Ishikawa (cell line): ENCODE measurements around the gene ISLR.

ENCODE experiments used
- CEBPB ChIP-seq: IDR thresholded peaks from 2 replicates; pipeline ENCODE4 v1.6.1; 2012
- CREB1 ChIP-seq: IDR thresholded peaks from 2 replicates; pipeline ENCODE4 v1.6.1; 2012; ENCODE audit warnings: low read depth
- EGR1 ChIP-seq: IDR thresholded peaks from 2 replicates; pipeline ENCODE4 v1.6.1; 2012
- EP300 ChIP-seq: IDR thresholded peaks from 2 replicates; pipeline ENCODE4 v1.6.1; 2012; ENCODE audit warnings: borderline replicate concordance
- FOXM1 ChIP-seq: IDR thresholded peaks from 2 replicates; pipeline ENCODE4 v1.6.1; 2012; ENCODE audit warnings: low read depth, borderline replicate concordance
- MAX ChIP-seq: IDR thresholded peaks from 2 replicates; pipeline ENCODE4 v1.6.1; 2012
- NFIC ChIP-seq: IDR thresholded peaks from 2 replicates; pipeline ENCODE4 v1.6.1; 2012
- RAD21 ChIP-seq: IDR thresholded peaks from 2 replicates; pipeline ENCODE4 v1.6.1; 2012; ENCODE audit warnings: low read depth
- REST ChIP-seq: IDR thresholded peaks from 2 replicates; pipeline ENCODE4 v1.6.1; 2012; ENCODE audit warnings: low read depth, mild to moderate bottlenecking
- TAF1 ChIP-seq: IDR thresholded peaks from 2 replicates; pipeline ENCODE4 v1.6.1; 2012; ENCODE audit warnings: low read depth, mild to moderate bottlenecking
- TCF12 ChIP-seq: IDR thresholded peaks from 2 replicates; pipeline ENCODE4 v1.6.1; 2012; ENCODE audit warnings: low read depth
- TEAD4 ChIP-seq: IDR thresholded peaks from 2 replicates; pipeline ENCODE4 v1.6.1; 2012
- USF1 ChIP-seq: IDR thresholded peaks from 2 replicates; pipeline ENCODE4 v1.6.1; 2012
- YY1 ChIP-seq: IDR thresholded peaks from 2 replicates; pipeline ENCODE4 v1.6.1; 2012; ENCODE audit warnings: low read depth
- ZBTB7A ChIP-seq: IDR thresholded peaks from 2 replicates; pipeline ENCODE4 v1.6.1; 2012; ENCODE audit warnings: low read depth

ISLR gene

GRCh38 chr15:74136814-74137536, 36.5 kb upstream of the ISLR start:
- TF ChIP-seq RAD21 (no peak), YY1 (no peak), TCF12 (0 out of 2 replicates have a peak, but pooled peaks have one; percentile 5), TAF1 (no peak), MAX (no peak)

GRCh38 chr15:74137537-74137894, 36.0 kb upstream of the ISLR start:
- TF ChIP-seq REST: no peak
- no peak for TF ChIP-seq TAF1
- no peak for TF ChIP-seq EGR1
- no peak for TF ChIP-seq FOXM1
- TF ChIP-seq ZBTB7A: no peak
- no peak for TF ChIP-seq CREB1
- TF ChIP-seq EP300: no peak
- no peak for TF ChIP-seq RAD21
- TF ChIP-seq NFIC: no peak
- TF ChIP-seq YY1: no peak
- TF ChIP-seq MAX: no peak
- no peak for TF ChIP-seq TCF12
- no peak for TF ChIP-seq USF1
- TF ChIP-seq TEAD4: no peak
- no peak for TF ChIP-seq CEBPB

- TF ChIP-seq MAX (no peak), EP300 (no peak), CEBPB (no peak), TAF1 (no peak), NFIC (no peak), REST (no peak), EGR1 (no peak), FOXM1 (no peak), USF1 (no peak), RAD21 (no peak), ZBTB7A (no peak), TEAD4 (no peak)
Observed at GRCh38 chr15:74138642-74139041, 34.9 kb upstream of the ISLR start.

GRCh38 chr15:74141591-74141990, 31.9 kb upstream of the ISLR start:
- TF ChIP-seq USF1 (no peak), YY1 (no peak), NFIC (no peak)

- TF ChIP-seq TCF12: no peak
- TF ChIP-seq EP300: no peak
- TF ChIP-seq RAD21: peak; percentile 27; the same call in 1 of the 2 replicates
Observed at GRCh38 chr15:74144153-74144775, 29.2 kb upstream of the ISLR start.

- TF ChIP-seq REST (peak; percentile 59), CEBPB (no peak)
Observed at GRCh38 chr15:74146277-74146800, 27.2 kb upstream of the ISLR start.
